HEK293 (cell line): ENCODE measurements around the gene BOC.
"Not testable (repeated sequence)": the region's sequence is repeated elsewhere in the genome, so short reads cannot be mapped to it uniquely, and the experiment has no call there.

ENCODE experiments used
- CTCF ChIA-PET: fragments of 350-600 bp; formaldehyde crosslinking; extraction: SDS; loops from one replicate; lab custom pipeline; 2021; ENCODE audit warnings: antibody characterized with exemption; lab: Yijun Ruan, JAX
- POLR2A ChIA-PET: fragments of 300-600 bp; formaldehyde crosslinking; extraction: SDS; loops from one replicate; lab custom pipeline; 2020; ENCODE audit warnings: antibody characterized with exemption, inconsistent platforms; lab: Yijun Ruan, JAX
- H3K27ac ChIP-seq: fragments of 200-500 bp; sonication (Bioruptor generic); 2 replicates; pipeline ENCODE4 v1.5.1; 2014; ENCODE audit warnings: low read depth, low read length, control low read depth, inconsistent platforms; ENCODE audit errors: extremely low read depth
- H3K36me3 ChIP-seq, 2 experiments: fragments of 200-500 bp in 1 of 2; sonication (Bioruptor generic) in 1 of 2; 1 replicate in 1 of 2; 2 replicates in 1 of 2; pipeline ENCODE4 v1.5.1; 2014 to 2017; ENCODE audit warnings: inconsistent platforms in 2 of 2, low read length in 2 of 2; ENCODE audit not compliant: control insufficient read depth in 2 of 2, insufficient read depth in 1 of 2
- H3K4me1 ChIP-seq: fragments of 200-500 bp; sonication (Bioruptor generic); 2 replicates; pipeline ENCODE4 v1.5.1; 2014; ENCODE audit warnings: mild to moderate bottlenecking, low read length, inconsistent platforms; ENCODE audit not compliant: control insufficient read depth, insufficient read depth
- H3K4me3 ChIP-seq: 2 replicates; pipeline ENCODE4 v1.5.1; 2011; ENCODE audit warnings: low read depth, mild to moderate bottlenecking, control low read depth, low read length, moderate library complexity
- H3K9me3 ChIP-seq: fragments of 200-500 bp; sonication (Bioruptor generic); 2 replicates; pipeline ENCODE4 v1.5.1; 2014; ENCODE audit warnings: low read depth, low read length, inconsistent platforms; ENCODE audit not compliant: control insufficient read depth, insufficient read depth
- BCL11B ChIP-seq: fragments of 450-650 bp; formaldehyde crosslinking; IDR thresholded peaks from 2 replicates; pipeline ENCODE4 v1.5.1; 2016; ENCODE audit warnings: low read depth, missing biosample characterization, missing genetic modification characterization
- GLI4 ChIP-seq: fragments of 450-650 bp; formaldehyde crosslinking; IDR thresholded peaks from 2 replicates; pipeline ENCODE4 v1.5.1; 2016; ENCODE audit warnings: missing biosample characterization, missing genetic modification characterization
- GLIS2 ChIP-seq: fragments of 450-650 bp; formaldehyde crosslinking; IDR thresholded peaks from 2 replicates; pipeline ENCODE4 v1.5.1; 2016; ENCODE audit warnings: missing biosample characterization, missing genetic modification characterization
- HOXC10 ChIP-seq: sonication (generic); formaldehyde crosslinking; IDR thresholded peaks from 2 replicates; pipeline ENCODE4 v1.8.1; 2023; ENCODE audit warnings: mild to moderate bottlenecking, missing genetic modification reagents
- REPIN1 ChIP-seq: fragments of 450-650 bp; formaldehyde crosslinking; IDR thresholded peaks from 2 replicates; pipeline ENCODE4 v1.5.1; 2017; ENCODE audit warnings: missing biosample characterization, missing genetic modification characterization, low read depth
- SCRT1 ChIP-seq: fragments of 450-650 bp; formaldehyde crosslinking; IDR thresholded peaks from 2 replicates; pipeline ENCODE4 v1.5.1; 2016; ENCODE audit warnings: missing biosample characterization, missing genetic modification characterization, borderline replicate concordance
- TCF7L2 ChIP-seq: IDR thresholded peaks from 2 replicates; pipeline ENCODE4 v1.6.1; 2011; ENCODE audit warnings: low read depth, mild to moderate bottlenecking, inconsistent platforms, low read length, moderate library complexity, borderline replicate concordance
- ZFP3 ChIP-seq: fragments of 450-650 bp; formaldehyde crosslinking; IDR thresholded peaks from 2 replicates; pipeline ENCODE4 v1.5.1; 2016; ENCODE audit warnings: low read depth, missing biosample characterization, missing genetic modification characterization
- ZNF138 ChIP-seq: fragments of 450-650 bp; formaldehyde crosslinking; IDR thresholded peaks from 2 replicates; pipeline ENCODE4 v1.5.1; 2016; ENCODE audit warnings: missing biosample characterization, missing genetic modification characterization, borderline replicate concordance
- ZNF146 ChIP-seq: fragments of 450-650 bp; formaldehyde crosslinking; IDR thresholded peaks from 2 replicates; pipeline ENCODE4 v1.5.1; 2016; ENCODE audit warnings: missing biosample characterization, missing genetic modification characterization
- ZNF23 ChIP-seq: fragments of 450-650 bp; formaldehyde crosslinking; IDR thresholded peaks from 2 replicates; pipeline ENCODE4 v1.5.1; 2016; ENCODE audit warnings: missing biosample characterization, missing genetic modification characterization, borderline replicate concordance
- ZNF555 ChIP-seq: fragments of 450-650 bp; formaldehyde crosslinking; conservative IDR thresholded peaks from 2 replicates; pipeline ENCODE4 v1.5.1; 2017; ENCODE audit warnings: missing biosample characterization, mild to moderate bottlenecking, missing genetic modification characterization, inconsistent platforms
- ZNF558 ChIP-seq: fragments of 450-650 bp; formaldehyde crosslinking; IDR thresholded peaks from 2 replicates; pipeline ENCODE4 v1.5.1; 2016; ENCODE audit warnings: missing biosample characterization, missing genetic modification characterization
- ZNF626 ChIP-seq: fragments of 450-650 bp; sonication (Bioruptor Pico); formaldehyde crosslinking; IDR thresholded peaks from 2 replicates; pipeline ENCODE4 v1.5.1; 2018; ENCODE audit warnings: missing biosample characterization, missing genetic modification characterization, inconsistent platforms
- ZNF670 ChIP-seq: fragments of 450-650 bp; formaldehyde crosslinking; IDR thresholded peaks from 2 replicates; pipeline ENCODE4 v1.5.1; 2016; ENCODE audit warnings: missing biosample characterization, missing genetic modification characterization, low read depth
- ZNF791 ChIP-seq: fragments of 450-650 bp; formaldehyde crosslinking; IDR thresholded peaks from 2 replicates; pipeline ENCODE4 v1.5.1; 2016; ENCODE audit warnings: missing biosample characterization, missing genetic modification characterization
- TF ChIP-seq, protein P1 (sequence below): fragments of 450-650 bp; formaldehyde crosslinking; IDR thresholded peaks from 2 replicates; pipeline ENCODE4 v1.5.1; 2016; ENCODE audit warnings: missing biosample characterization, missing genetic modification characterization
- TF ChIP-seq, protein P2 (sequence below): fragments of 450-650 bp; formaldehyde crosslinking; IDR thresholded peaks from 2 replicates; pipeline ENCODE4 v1.5.1; 2016; ENCODE audit warnings: missing biosample characterization, missing genetic modification characterization, low read depth

The BOC gene

DNA sequence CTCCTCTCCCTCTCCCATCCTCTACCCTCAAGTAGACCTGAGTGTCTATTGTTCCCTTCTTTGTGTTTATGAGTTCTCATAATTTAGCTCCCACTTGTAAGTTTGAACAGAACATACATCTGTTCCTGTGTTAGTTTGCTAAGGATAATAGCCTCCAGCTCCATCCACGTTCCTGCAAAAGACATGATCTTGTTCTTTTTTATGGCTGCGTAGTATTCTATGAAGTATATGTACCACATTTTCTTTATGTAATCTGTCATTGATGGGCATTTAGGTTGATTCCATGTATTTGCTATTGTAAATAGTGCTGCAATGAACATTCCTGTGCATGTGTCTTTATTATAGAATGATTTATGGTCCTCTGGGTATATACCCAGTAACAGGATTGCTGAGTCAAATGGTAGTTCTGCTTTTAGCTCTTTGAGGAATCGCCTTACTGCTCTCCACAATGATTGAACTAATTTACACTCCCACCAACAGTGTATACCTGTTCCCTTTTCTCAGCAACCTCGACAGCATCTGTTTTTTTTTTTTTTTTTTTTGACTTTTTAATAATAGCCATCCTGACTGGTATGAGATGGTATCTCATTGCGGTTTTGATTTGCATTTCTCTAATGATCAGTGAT, 39.6 kb upstream of the BOC start:
- H3K9me3 ChIP-seq, CTCF ChIA-PET, H3K36me3 ChIP-seq, POLR2A ChIA-PET, H3K4me1 ChIP-seq, H3K4me3 ChIP-seq, H3K27ac ChIP-seq: not testable (repeated sequence)
- TF ChIP-seq ZNF146 (tag by site-specific recombination), result peak; percentile 87
- TF ChIP-seq, protein P1, sequence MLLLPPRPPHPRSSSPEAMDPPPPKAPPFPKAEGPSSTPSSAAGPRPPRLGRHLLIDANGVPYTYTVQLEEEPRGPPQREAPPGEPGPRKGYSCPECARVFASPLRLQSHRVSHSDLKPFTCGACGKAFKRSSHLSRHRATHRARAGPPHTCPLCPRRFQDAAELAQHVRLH (tag by site-specific recombination), result 0 out of 2 replicates have a peak, but pooled peaks have one; percentile 37

DNA sequence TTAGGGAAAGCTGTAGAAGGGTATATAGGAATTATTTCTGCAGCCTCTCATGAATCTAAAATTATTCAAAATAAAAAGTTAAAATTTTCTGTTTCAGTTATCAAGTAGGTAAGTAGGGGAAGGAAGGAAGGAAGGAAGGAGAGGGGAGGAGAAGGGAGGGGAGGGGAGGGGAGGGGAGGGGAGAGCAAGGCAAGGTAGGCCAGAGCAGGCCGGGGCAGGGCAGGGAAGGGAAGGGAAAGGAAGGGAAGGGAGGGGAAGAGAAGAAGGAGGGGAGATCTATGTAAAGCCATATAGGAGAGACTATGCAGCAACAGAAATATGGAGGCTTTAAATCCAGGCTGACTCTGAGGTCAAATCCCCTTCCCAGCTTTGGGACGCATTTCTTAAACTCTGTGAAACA, 38.3 kb upstream of the BOC start:
- H3K4me1 ChIP-seq, result peaks cover 8% of the 10 kb centered on the region; the same call in 1 of the 2 replicates
- TF ChIP-seq TCF7L2 (no peak), HOXC10 (no peak), ZNF23 (tag by site-specific recombination) (no peak)
- H3K9me3 ChIP-seq, result no peaks in the 10 kb centered on the region
- H3K4me3 ChIP-seq, result no peak overlapping the region
- H3K27ac ChIP-seq, result no peak overlapping the region
- ChIA-PET POLR2A (no interaction called here), CTCF (no interaction called here)
- no peaks in the 10 kb centered on the region for H3K36me3 ChIP-seq

DNA sequence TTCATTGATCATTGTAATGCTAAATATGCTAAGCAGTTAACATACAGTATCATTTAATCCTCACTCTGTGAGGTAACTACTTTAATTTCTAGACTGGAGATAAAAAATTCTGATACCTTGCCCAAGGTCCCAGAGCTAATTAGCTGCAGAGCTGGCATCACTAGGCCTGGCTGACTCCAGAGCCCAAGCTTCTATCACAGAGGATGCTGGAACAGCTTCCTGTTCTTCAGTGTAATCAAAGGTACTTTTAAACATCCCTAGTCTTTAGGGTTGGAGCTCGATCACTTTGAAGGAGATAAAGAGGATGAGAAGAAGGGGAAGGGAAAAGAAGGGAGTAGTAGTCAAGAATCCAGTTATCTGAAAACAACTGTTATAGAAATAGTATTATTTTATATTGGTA, 37.1 kb upstream of the BOC start:
- Histone ChIP-seq H3K4me3 (no peak overlapping the region), H3K4me1 (0 out of 2 replicates have a peak, but pooled peaks cover 2% of the 10 kb centered on the region)
- POLR2A ChIA-PET, result no interaction called here
- TF ChIP-seq ZFP3 (tag by site-specific recombination) (no peak), ZNF558 (no peak), HOXC10 (no peak), GLI4 (tag by site-specific recombination) (no peak), ZNF670 (tag by site-specific recombination) (no peak), REPIN1 (no peak), GLIS2 (no peak), ZNF791 (no peak), SCRT1 (tag by site-specific recombination) (no peak), ZNF626 (tag by site-specific recombination) (no peak), ZNF555 (tag by site-specific recombination) (no peak), ZNF138 (tag by site-specific recombination) (no peak), BCL11B (no peak)
- TF ChIP-seq, protein P2, sequence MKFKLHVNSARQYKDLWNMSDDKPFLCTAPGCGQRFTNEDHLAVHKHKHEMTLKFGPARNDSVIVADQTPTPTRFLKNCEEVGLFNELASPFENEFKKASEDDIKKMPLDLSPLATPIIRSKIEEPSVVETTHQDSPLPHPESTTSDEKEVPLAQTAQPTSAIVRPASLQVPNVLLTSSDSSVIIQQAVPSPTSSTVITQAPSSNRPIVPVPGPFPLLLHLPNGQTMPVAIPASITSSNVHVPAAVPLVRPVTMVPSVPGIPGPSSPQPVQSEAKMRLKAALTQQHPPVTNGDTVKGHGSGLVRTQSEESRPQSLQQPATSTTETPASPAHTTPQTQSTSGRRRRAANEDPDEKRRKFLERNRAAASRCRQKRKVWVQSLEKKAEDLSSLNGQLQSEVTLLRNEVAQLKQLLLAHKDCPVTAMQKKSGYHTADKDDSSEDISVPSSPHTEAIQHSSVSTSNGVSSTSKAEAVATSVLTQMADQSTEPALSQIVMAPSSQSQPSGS (tag by site-specific recombination), result no peak
- TF ChIP-seq, all 188 proteins: peak for 0
- Histone ChIP-seq H3K9me3 (no peaks in the 10 kb centered on the region), H3K27ac (no peak overlapping the region), H3K36me3 (no peaks in the 10 kb centered on the region)
- CTCF ChIA-PET, result interaction anchor here (0.6 kb wide), 2 partner anchors 682 to 1314 kb away, joined by 3 read pairs; no protein-coding TSS in a partner anchor
